GM12878 (cell line): ENCODE results near the gene FN1. TPM values are rescaled to one million over a fixed set of nuclear protein-coding genes. Genes with fewer than 3 reads are reported as not detected.

Experiments used
- ATAC-seq: fragments of 200-7000 bp; cut with Tn5 transposase; 3 replicates; pipeline ENCODE4 v1.9.1; 2020; ENCODE audit warnings: mild to moderate bottlenecking, moderate library complexity
- BruUV-seq: library from RNA; stranded (reverse); fragments of 400-500 nt; replicated peaks from 2 replicates; lab custom pipeline; 2021; lab: Mats Ljungman, UMichigan
- CTCF ChIA-PET: fragments of 300-600 bp; sonication (Branson Sonifier 250); formaldehyde crosslinking; extraction: SDS; loops from one replicate; lab custom pipeline; 2021; ENCODE audit warnings: inconsistent platforms; lab: Yijun Ruan, JAX
- POLR2A ChIA-PET: fragments of 350-600 bp; formaldehyde crosslinking; extraction: SDS; loops from one replicate; lab custom pipeline; 2021; ENCODE audit warnings: inconsistent platforms; lab: Charles Lee
- RAD21 ChIA-PET: fragments of 300-600 bp; sonication (Branson Sonifier 250); formaldehyde crosslinking; loops from one replicate; lab custom pipeline; 2023; ENCODE audit warnings: antibody characterized with exemption; ENCODE audit not compliant: unreplicated experiment; lab: Charles Lee
- SMC1A ChIA-PET: fragments of 300-600 bp; sonication (Branson Sonifier 250); formaldehyde crosslinking; loops from one replicate; lab custom pipeline; 2023; ENCODE audit not compliant: unreplicated experiment, uncharacterized antibody; lab: Charles Lee
- DNase-seq: peaks from one replicate; pipeline ENCODE4 v3.0.0-alpha.2; 2011; ENCODE audit warnings: low read depth, low spot score
- FAIRE-seq: peaks from 3 replicates; lab custom pipeline; 2011; peaks lifted over from hg19 to GRCh38; lab: Jason Lieb, UNC
- H2AFZ ChIP-seq: 2 replicates; pipeline ENCODE4 v1.6.0; 2011; ENCODE audit warnings: low read depth, low read length, control low read depth; ENCODE audit not compliant: control insufficient read depth
- H3K27ac ChIP-seq: 2 replicates; pipeline ENCODE4 v1.5.1; 2011; ENCODE audit warnings: control low read depth; ENCODE audit not compliant: control insufficient read depth, insufficient read depth
- H3K27me3 ChIP-seq, 2 experiments: replicated peaks in 1 of 2; 2 replicates each; pipeline versions ENCODE4 v1.6.0 to v1.6.1; 2011; ENCODE audit warnings: low read length in 1 of 2; ENCODE audit not compliant: control insufficient read depth in 2 of 2, insufficient read depth in 2 of 2
- H3K36me3 ChIP-seq, 2 experiments: 2 replicates each; pipeline ENCODE4 v1.5.1; 2011; ENCODE audit warnings: low read length in 1 of 2; ENCODE audit not compliant: control insufficient read depth in 2 of 2, insufficient read depth in 2 of 2
- H3K4me1 ChIP-seq: 2 replicates; pipeline ENCODE4 v1.6.1; 2011; ENCODE audit warnings: mild to moderate bottlenecking, low read length, moderate library complexity, mixed read lengths; ENCODE audit not compliant: control insufficient read depth, insufficient read depth
- H3K4me2 ChIP-seq: 2 replicates; pipeline ENCODE4 v1.6.0; 2011; ENCODE audit warnings: control low read depth; ENCODE audit not compliant: control insufficient read depth, insufficient read depth
- H3K4me3 ChIP-seq: fragments of 200-600 bp; sonication (generic); 2 replicates; pipeline ENCODE4 v1.5.1; 2016
- H3K79me2 ChIP-seq: 2 replicates; pipeline ENCODE4 v1.6.0; 2011; ENCODE audit warnings: low read length; ENCODE audit not compliant: control insufficient read depth, insufficient read depth
- H3K9ac ChIP-seq: 2 replicates; pipeline ENCODE4 v1.8.0; 2011; ENCODE audit warnings: low read length, control low read depth, mixed read lengths; ENCODE audit not compliant: control insufficient read depth, insufficient read depth
- H3K9me3 ChIP-seq: replicated peaks from 3 replicates; pipeline ENCODE4 v1.5.1; 2011; ENCODE audit warnings: mild to moderate bottlenecking, low read length; ENCODE audit not compliant: control insufficient read depth, insufficient read depth
- H4K20me1 ChIP-seq: 2 replicates; pipeline ENCODE4 v1.6.0; 2011; ENCODE audit not compliant: control insufficient read depth, insufficient read depth
- CREB1 ChIP-seq: IDR thresholded peaks from 2 replicates; pipeline ENCODE4 v1.6.1; 2012; ENCODE audit warnings: low read depth, mild to moderate bottlenecking, inconsistent platforms
- MEF2A ChIP-seq: IDR thresholded peaks from 2 replicates; pipeline ENCODE4 v1.6.1; 2011; ENCODE audit warnings: low read depth, mild to moderate bottlenecking, low read length, moderate library complexity; ENCODE audit not compliant: insufficient read depth
- NFIC ChIP-seq: IDR thresholded peaks from 2 replicates; pipeline ENCODE4 v1.6.1; 2012; ENCODE audit warnings: low read depth, mild to moderate bottlenecking, inconsistent platforms, low read length, moderate library complexity
- WGBS: methylation state at CpG from one replicate; pipeline ENCODE4 v1.1.6; 2016; ENCODE audit warnings: low lambda C conversion rate; ENCODE audit not compliant: insufficient replicate concordance, insufficient coverage; ENCODE audit errors: missing lambda C conversion rate; 5-methylcytosine and 5-hydroxymethylcytosine counted together
- in situ Hi-C: fragments of 300-500 bp; cut with MboI; formaldehyde crosslinking; loops from 9 replicates; pipeline ENCODE4 v1.14.3; 2018; ENCODE audit warnings: mixed read lengths
- intact Hi-C: fragments of 100-400 bp; cut with micrococcal nuclease; formaldehyde crosslinking; loops from one replicate; pipeline ENCODE4 v1.14.2; 2022; ENCODE audit not compliant: unreplicated experiment
- polyA plus RNA-seq, 11 experiments: library from polyadenylated mRNA; depleted of rRNA in 4 of 11; unstranded in 6 of 11; stranded (reverse) in 5 of 11; fragments of >200 nt; fragmentation: Nextera tagmentation in 4 of 11; fragmentation: Illumina TruSeq in 1 of 11; extraction: Ambion mirVana in 4 of 11; extraction: Trizol in 1 of 11; gene quantifications; 1 replicate in 1 of 11; 2 replicates in 10 of 11; pipeline versions ENCODE4 v1.2.1 to v1.2.3, GENCODE V29; 2011 to 2016; ENCODE audit warnings: inconsistent platforms in 2 of 11, missing spikeins in 2 of 11, low read depth in 1 of 11
- total RNA-seq, 4 experiments: library from RNA; depleted of rRNA in 3 of 4; stranded (reverse); fragments of >200 nt in 3 of 4; fragmentation: Illumina TruSeq in 1 of 4; extraction: Trizol in 1 of 4; gene quantifications; 2 replicates each; pipeline versions ENCODE4 v1.2.1 to v1.2.3, GENCODE V29; 2013 to 2021
- TF ChIP-seq, protein P1 (sequence below): fragments of 450-650 bp; IDR thresholded peaks from 2 replicates; pipeline ENCODE4 v1.6.1; 2017; ENCODE audit warnings: mild to moderate bottlenecking

FN1 gene
- total and polyA plus RNA-seq, 10 of the 15 experiments (the other 5 are each of a cell fraction or from before 2014, with no cell fraction given) = 0.60 to 9.4 (median 1.5) TPM

DNA sequence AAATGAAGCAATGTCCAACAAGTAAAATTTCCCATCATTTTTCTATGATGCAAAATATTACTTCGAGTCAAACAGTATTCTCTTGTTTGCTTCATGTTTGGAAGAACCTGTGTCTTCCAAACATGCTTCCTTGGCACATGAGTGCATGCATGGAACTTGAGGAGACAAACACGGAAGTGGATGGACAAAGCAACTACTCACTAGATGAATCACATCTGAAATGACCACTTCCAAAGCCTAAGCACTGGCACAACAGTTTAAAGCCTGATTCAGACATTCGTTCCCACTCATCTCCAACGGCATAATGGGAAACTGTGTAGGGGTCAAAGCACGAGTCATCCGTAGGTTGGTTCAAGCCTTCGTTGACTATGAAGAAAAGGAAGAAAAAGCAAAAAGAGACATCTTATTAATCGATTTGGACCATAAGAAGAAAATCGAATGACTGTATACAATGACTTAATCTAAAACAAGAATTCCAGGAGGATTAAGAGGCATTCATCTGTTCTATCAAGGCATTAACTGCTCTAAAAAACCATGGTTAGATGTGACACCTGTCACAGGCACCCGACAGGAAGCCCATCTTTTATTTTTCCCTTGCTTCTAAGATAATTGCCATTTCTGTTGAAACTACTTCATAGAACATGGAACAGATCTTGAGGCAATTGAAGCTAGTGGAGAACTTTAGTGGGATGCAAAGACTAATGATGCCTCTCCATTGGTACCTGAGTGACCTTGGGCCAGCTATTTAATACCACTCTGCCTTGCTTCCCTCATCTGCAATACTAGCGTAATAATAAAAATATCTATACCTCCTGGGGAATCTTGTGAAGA is 68.0 kb downstream of the FN1 start:
- ChIA-PET RAD21 (no interaction called here), POLR2A (no interaction called here)
- no peak for FAIRE-seq
- intact Hi-C loops = no loop called here
- no peak for TF ChIP-seq CREB1
- TF ChIP-seq, protein P1, sequence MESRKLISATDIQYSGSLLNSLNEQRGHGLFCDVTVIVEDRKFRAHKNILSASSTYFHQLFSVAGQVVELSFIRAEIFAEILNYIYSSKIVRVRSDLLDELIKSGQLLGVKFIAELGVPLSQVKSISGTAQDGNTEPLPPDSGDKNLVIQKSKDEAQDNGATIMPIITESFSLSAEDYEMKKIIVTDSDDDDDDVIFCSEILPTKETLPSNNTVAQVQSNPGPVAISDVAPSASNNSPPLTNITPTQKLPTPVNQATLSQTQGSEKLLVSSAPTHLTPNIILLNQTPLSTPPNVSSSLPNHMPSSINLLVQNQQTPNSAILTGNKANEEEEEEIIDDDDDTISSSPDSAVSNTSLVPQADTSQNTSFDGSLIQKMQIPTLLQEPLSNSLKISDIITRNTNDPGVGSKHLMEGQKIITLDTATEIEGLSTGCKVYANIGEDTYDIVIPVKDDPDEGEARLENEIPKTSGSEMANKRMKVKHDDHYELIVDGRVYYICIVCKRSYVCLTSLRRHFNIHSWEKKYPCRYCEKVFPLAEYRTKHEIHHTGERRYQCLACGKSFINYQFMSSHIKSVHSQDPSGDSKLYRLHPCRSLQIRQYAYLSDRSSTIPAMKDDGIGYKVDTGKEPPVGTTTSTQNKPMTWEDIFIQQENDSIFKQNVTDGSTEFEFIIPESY = no peak
- TF ChIP-seq NFIC = no peak
- no peak for TF ChIP-seq MEF2A
- TF ChIP-seq, all 136 proteins: peak for 0
- Histone ChIP-seq H3K9me3 (no peaks in the 10 kb centered on the region), H3K4me1 (no peaks in the 10 kb centered on the region), H4K20me1 (no peaks in the 10 kb centered on the region), H3K27ac (no peak overlapping the region), H3K79me2 (no peaks in the 10 kb centered on the region), H3K4me3 (no peak overlapping the region), H3K9ac (no peak overlapping the region), H2AFZ (no peak overlapping the region), H3K36me3 (peaks cover 0 to 7% of the 10 kb centered on the region in 2 experiments; a peak in 2 of 4 replicates), H3K4me2 (no peak overlapping the region), H3K27me3 (no peaks in the 10 kb centered on the region)
- WGBS = 94% methylated on average over 11 of the region's 11 CpGs
- DNase-seq = no peak
- in situ Hi-C loops = no loop called here
- BruUV-seq = no TSS peak
- SMC1A ChIA-PET = interaction anchor here (1.0 kb wide), 1 partner anchor 8 kb away, joined by 3 read pairs; no protein-coding TSS in a partner anchor
- no peak for ATAC-seq
- CTCF ChIA-PET = interaction anchor here (0.9 kb wide), 1 partner anchor 9 kb away, joined by 4 read pairs; no protein-coding TSS in a partner anchor
